ENCODE data around the gene UGT1A10. TPM values are rescaled to one million over a fixed set of nuclear protein-coding genes. Genes with fewer than 3 reads are reported as not detected.

The UGT1A10 gene
- total RNA-seq, 1 experiment from 2014 or later: not detected

- ChIA-PET POLR2A (ENCODE audit: low non-redundant PET) (no interaction called here), CTCF (no interaction called here)
- H3K4me1 ChIP-seq (ENCODE audit: insufficient read depth, low read length, poor library complexity, severe bottlenecking): no peaks in the 10 kb centered on the region
- DNase-seq (ENCODE audit: low spot score): peak; percentile 21
- TF ChIP-seq CTCF (conservative IDR thresholded peaks at IDR 0.05; ENCODE audit: low read depth, low read length): no peak
- no peak for TF ChIP-seq EZH2 (IDR thresholded peaks at IDR 0.05; ENCODE audit: borderline replicate concordance, low read depth, low read length, poor library complexity, severe bottlenecking)
- BruUV-seq (replicated peaks): no TSS peak
- H3K9me3 ChIP-seq (ENCODE audit: low read depth, low read length, poor library complexity, severe bottlenecking): no peaks in the 10 kb centered on the region
- no peaks in the 10 kb centered on the region for H3K36me3 ChIP-seq (ENCODE audit: insufficient read depth, low read length, poor library complexity, severe bottlenecking)
- H3K27me3 ChIP-seq (replicated peaks; ENCODE audit: insufficient read depth, low read depth, low read length, poor library complexity): no peaks in the 10 kb centered on the region
- intact Hi-C loops (cut with micrococcal nuclease; ENCODE audit: unreplicated experiment): no loop called here
- no peak overlapping the region for H3K27ac ChIP-seq (ENCODE audit: low read depth, low read length, poor library complexity, severe bottlenecking)
- no peak overlapping the region for H3K4me3 ChIP-seq (ENCODE audit: low read depth, low read length, poor library complexity, severe bottlenecking)
Measured at GRCh38 chr2:233764264-233764663, 128.0 kb downstream of the UGT1A10 start.

GRCh38 chr2:233764761-233765160 lies 128.5 kb downstream of the UGT1A10 start:
- no peak for DNase-seq (ENCODE audit: low spot score)
- intact Hi-C loops (cut with micrococcal nuclease; ENCODE audit: unreplicated experiment): no loop called here
- no peaks in the 10 kb centered on the region for H3K9me3 ChIP-seq (ENCODE audit: low read depth, low read length, poor library complexity, severe bottlenecking)
- ChIA-PET POLR2A (ENCODE audit: low non-redundant PET) (no interaction called here), CTCF (no interaction called here)
- no peaks in the 10 kb centered on the region for H3K27me3 ChIP-seq (replicated peaks; ENCODE audit: insufficient read depth, low read depth, low read length, poor library complexity)
- no TSS peak for BruUV-seq (replicated peaks)
- no peak for TF ChIP-seq CTCF (conservative IDR thresholded peaks at IDR 0.05; ENCODE audit: low read depth, low read length)
- TF ChIP-seq EZH2 (IDR thresholded peaks at IDR 0.05; ENCODE audit: borderline replicate concordance, low read depth, low read length, poor library complexity, severe bottlenecking): no peak
- H3K4me1 ChIP-seq (ENCODE audit: insufficient read depth, low read length, poor library complexity, severe bottlenecking): no peaks in the 10 kb centered on the region
- no peak overlapping the region for H3K27ac ChIP-seq (ENCODE audit: low read depth, low read length, poor library complexity, severe bottlenecking)
- H3K4me3 ChIP-seq (ENCODE audit: low read depth, low read length, poor library complexity, severe bottlenecking): no peak overlapping the region
- H3K36me3 ChIP-seq (ENCODE audit: insufficient read depth, low read length, poor library complexity, severe bottlenecking): no peaks in the 10 kb centered on the region

- POLR2A ChIA-PET (ENCODE audit: low non-redundant PET): no interaction called here
- CTCF ChIA-PET: no interaction called here
Measured at GRCh38 chr2:233766416-233766815, 130.2 kb downstream of the UGT1A10 start.

More at GRCh38 chr2:233766416-233766815, 130.2 kb downstream of the UGT1A10 start:
- Histone ChIP-seq H3K36me3 (ENCODE audit: insufficient read depth, low read length, poor library complexity, severe bottlenecking) (no peaks in the 10 kb centered on the region), H3K27me3 (replicated peaks; ENCODE audit: insufficient read depth, low read depth, low read length, poor library complexity) (no peaks in the 10 kb centered on the region), H3K27ac (ENCODE audit: low read depth, low read length, poor library complexity, severe bottlenecking) (no peak overlapping the region), H3K4me3 (ENCODE audit: low read depth, low read length, poor library complexity, severe bottlenecking) (no peak overlapping the region), H3K9me3 (ENCODE audit: low read depth, low read length, poor library complexity, severe bottlenecking) (no peaks in the 10 kb centered on the region), H3K4me1 (ENCODE audit: insufficient read depth, low read length, poor library complexity, severe bottlenecking) (no peaks in the 10 kb centered on the region)
- intact Hi-C loops (cut with micrococcal nuclease; ENCODE audit: unreplicated experiment): no loop called here
- no TSS peak for BruUV-seq (replicated peaks)
- DNase-seq (ENCODE audit: low spot score): no peak
- TF ChIP-seq CTCF (conservative IDR thresholded peaks at IDR 0.05; ENCODE audit: low read depth, low read length) (no peak), EZH2 (IDR thresholded peaks at IDR 0.05; ENCODE audit: borderline replicate concordance, low read depth, low read length, poor library complexity, severe bottlenecking) (no peak)
